Activated CD4-positive, alpha-beta T cell treated with anti-CD3 and anti-CD28 coated beads, Interleukin-2, Interleukin-6, amounts not matched to agents 100 ng/mL and 50 ng/mL, durations not matched to agents 16 hours and 8 hours (primary cell): ENCODE results near the gene CADM2.

Experiments
- DNase-seq: peaks from one replicate; pipeline ENCODE4 v3.0.0-alpha.2; 2020

CADM2 gene

DNA sequence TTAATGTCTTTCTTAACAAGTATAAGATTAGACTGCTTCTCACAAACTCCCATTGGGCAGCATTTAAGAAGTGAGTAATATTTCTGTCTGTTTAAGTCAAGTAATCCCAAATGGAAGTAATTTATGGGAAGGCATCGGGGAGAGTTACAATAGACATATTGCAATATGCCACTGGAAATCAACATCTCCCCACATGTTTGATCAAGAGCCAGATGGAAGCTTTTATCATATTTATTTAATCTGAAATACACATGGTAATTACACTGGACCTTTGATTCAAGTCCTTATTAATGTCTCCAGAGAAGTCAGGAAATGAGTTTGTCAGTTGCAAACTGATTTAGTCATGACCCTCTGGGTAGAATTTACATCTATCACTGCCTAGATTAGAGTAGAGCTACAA lies 1088.4 kb downstream of the CADM2 start:
- no peak for DNase-seq

GRCh38 chr3:86051058-86051457 lies 1092.3 kb downstream of the CADM2 start:
- DNase-seq = no peak

DNA sequence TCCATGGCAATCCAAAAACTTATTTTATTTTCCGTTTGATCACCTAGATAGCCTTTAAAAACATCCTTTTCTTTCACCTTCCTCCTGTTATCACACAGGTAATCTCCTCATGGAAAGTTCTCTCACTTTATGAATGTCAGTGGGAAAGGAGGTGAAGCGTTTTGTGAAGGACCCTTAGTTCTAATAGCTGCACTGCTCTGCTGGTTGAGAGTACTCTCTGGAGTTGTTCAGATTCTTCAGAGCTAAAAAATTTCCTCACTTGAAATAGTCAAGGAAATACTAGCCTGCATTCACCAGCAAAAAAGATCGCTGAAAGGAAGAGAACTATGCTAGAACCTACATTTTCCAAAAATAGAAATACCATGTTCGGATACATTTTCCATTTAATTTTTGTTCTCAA lies 1097.2 kb downstream of the CADM2 start:
- DNase-seq = no peak

DNA sequence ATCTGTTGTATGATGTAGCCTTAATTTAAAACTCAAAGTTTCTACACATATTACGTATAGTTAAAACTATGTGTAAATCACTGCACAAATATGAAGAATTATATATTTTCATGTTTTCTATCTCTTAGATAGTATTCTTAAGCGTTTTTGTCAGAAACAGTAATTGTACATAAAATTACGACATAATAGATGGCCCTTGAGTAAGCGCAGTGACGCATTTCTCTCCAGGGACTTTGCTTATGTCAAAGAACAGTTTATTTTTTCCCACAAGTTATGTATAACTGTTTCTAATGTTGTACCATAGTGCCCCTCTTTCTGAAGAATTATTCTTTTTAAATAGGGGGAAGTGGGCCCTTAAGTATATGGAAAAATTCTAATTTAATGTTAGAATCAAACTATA lies 1098.2 kb downstream of the CADM2 start:
- no peak for DNase-seq

DNA sequence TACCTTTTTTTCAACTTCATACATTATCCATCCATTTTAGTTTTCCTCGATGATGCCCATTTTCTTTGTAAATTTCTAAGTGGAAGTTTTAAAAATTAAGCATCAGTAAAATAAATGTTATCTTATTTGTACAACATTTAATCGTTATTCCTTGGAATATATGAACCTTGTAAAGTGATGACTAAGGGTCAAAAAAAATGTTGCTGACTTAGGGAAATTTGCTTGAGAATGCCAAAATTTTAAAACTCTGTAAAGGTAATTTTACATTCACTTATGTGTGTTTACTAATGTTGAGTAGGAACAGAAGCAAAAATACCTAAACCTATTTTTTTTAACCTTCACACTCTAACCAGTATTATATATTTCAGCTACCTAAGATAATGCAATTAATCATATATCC lies 1115.0 kb downstream of the CADM2 start:
- DNase-seq = no peak

DNA sequence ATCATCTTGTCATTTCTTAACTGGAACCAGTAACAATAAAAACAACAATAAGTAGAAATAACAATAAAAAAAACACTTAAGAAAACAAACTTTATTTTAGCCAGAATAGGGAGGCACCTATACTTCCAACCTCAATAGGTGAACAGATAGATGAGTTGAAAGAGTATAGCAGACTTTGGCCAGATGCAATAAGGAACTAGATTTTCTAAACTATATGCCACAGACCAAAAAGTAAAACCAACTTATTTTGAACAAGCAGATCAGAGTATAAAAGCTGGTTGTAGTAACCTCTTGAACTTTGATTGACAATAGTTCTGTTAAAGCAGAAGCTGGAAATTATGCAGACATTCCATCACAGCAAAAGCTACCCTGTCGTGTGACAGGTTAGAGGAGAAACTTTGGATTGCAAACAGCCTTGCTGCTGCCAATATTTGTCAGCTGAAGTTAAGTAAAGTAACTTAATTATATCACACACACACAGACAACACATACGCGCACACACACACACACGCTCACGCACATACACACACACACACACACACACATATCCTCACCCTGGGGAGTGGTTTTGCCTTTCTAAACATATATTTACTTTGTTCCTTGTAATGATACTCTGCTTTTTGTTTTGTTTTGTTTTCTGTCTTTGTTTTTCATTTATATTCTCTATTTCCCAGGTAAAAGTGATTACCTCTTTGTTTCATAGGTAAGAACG lies 1128.5 kb downstream of the CADM2 start:
- DNase-seq = no peak

GRCh38 chr3:86104154-86104553 lies 1145.4 kb downstream of the CADM2 start:
- no peak for DNase-seq

GRCh38 chr3:86109434-86109833 lies 1150.6 kb downstream of the CADM2 start:
- no peak for DNase-seq
